HG03469 (cell line): ENCODE data around the gene FA2H.
"Not testable (repeated sequence)": the region's sequence is repeated elsewhere in the genome, so short reads cannot be mapped to it uniquely, and the experiment has no call there.

Source experiments
- ATAC-seq: cut with Tn5 transposase; IDR thresholded peaks from one replicate; pipeline ENCODE4 v1.9.1; 2021; ENCODE audit warnings: mild to moderate bottlenecking, moderate library complexity, moderate number of reproducible peaks; ENCODE audit not compliant: unreplicated experiment

FA2H gene

GRCh38 chr16:74725651-74726455 lies 48.8 kb downstream of the FA2H start:
- no peak for ATAC-seq

GRCh38 chr16:74724820-74725549 lies 49.6 kb downstream of the FA2H start:
- no peak for ATAC-seq

- no peak for ATAC-seq
Observed at GRCh38 chr16:74723256-74723655, 51.4 kb downstream of the FA2H start.

- ATAC-seq = not testable (repeated sequence)
Observed at GRCh38 chr16:74722156-74722555, 52.5 kb downstream of the FA2H start.

- ATAC-seq = no peak
Observed at GRCh38 chr16:74721716-74722115, 52.9 kb downstream of the FA2H start.

- no peak for ATAC-seq
Observed at GRCh38 chr16:74720579-74720978, 54.0 kb downstream of the FA2H start.

GRCh38 chr16:74718741-74719610 lies 55.6 kb downstream of the FA2H start:
- ATAC-seq = no peak

GRCh38 chr16:74718140-74718539 lies 56.5 kb downstream of the FA2H start:
- ATAC-seq = no peak

- no peak for ATAC-seq
Observed at GRCh38 chr16:74717367-74717766, 57.3 kb downstream of the FA2H start.

- ATAC-seq = no peak
Observed at GRCh38 chr16:74716355-74716754, 58.3 kb downstream of the FA2H start.

- ATAC-seq = no peak
Observed at GRCh38 chr16:74713876-74714275, 60.7 kb downstream of the FA2H start.

- ATAC-seq = no peak
Observed at GRCh38 chr16:74713325-74713724, 61.3 kb downstream of the FA2H start.

GRCh38 chr16:74711938-74712337 lies 62.7 kb downstream of the FA2H start:
- ATAC-seq = no peak

GRCh38 chr16:74710401-74710800 lies 64.2 kb downstream of the FA2H start:
- no peak for ATAC-seq

GRCh38 chr16:74709441-74709877 lies 65.2 kb downstream of the FA2H start:
- ATAC-seq = peak; percentile 72

- ATAC-seq = no peak
Observed at GRCh38 chr16:74700438-74701225, 74.0 kb downstream of the FA2H start, which contains the start of gene MLKL. Gene MLKL (minus strand): TSS chr16:74700862. CDS start chr16:74695757, 5,105 bp downstream.

- no peak for ATAC-seq
Observed at GRCh38 chr16:74700116-74700437, 74.5 kb downstream of the FA2H start.

GRCh38 chr16:74699666-74700065 lies 75.0 kb downstream of the FA2H start:
- no peak for ATAC-seq

GRCh38 chr16:74698222-74698621 lies 76.4 kb downstream of the FA2H start:
- no peak for ATAC-seq
